Right lobe of liver (tissue), 6 donors: ENCODE measurements around the gene DOLPP1. TPM values are rescaled to one million over a fixed set of nuclear protein-coding genes. Genes with fewer than 3 reads are reported as not detected.

Experiments
- ATAC-seq, 4 donors: fragments of 200-7000 bp; cut with Tn5 transposase; one replicate each; pipeline ENCODE4 v1.9.1; 2020; ENCODE audit warnings: mild to moderate bottlenecking in 4 of 4, moderate library complexity in 4 of 4
- DNase-seq, 3 donors: peaks; one replicate each; pipeline ENCODE4 v3.0.0-alpha.2; 2020
- H3K27ac ChIP-seq, 3 donors: fragments of 200-600 bp; one replicate each; pipeline ENCODE4 v1.8.0; 2022
- H3K27me3 ChIP-seq, 2 donors: fragments of 200-600 bp; one replicate each; pipeline ENCODE4 v1.8.0; 2022
- H3K36me3 ChIP-seq, 4 donors: fragments of 200-600 bp; sonication (generic) in 1 of 4; one replicate each; pipeline versions ENCODE4 v1.5.1 to v1.8.0; 2017 to 2022; ENCODE audit warnings: control low read depth in 1 of 4
- H3K4me1 ChIP-seq, 4 donors: fragments of 200-600 bp; sonication (generic) in 1 of 4; one replicate each; pipeline versions ENCODE4 v1.5.1 to v1.8.0; 2017 to 2022; ENCODE audit warnings: control low read depth in 1 of 4
- H3K4me3 ChIP-seq, 3 donors: fragments of 200-600 bp; one replicate each; pipeline ENCODE4 v1.8.0; 2022
- H3K9me3 ChIP-seq, 4 donors: fragments of 200-600 bp; sonication (generic) in 1 of 4; one replicate each; pipeline versions ENCODE4 v1.5.1 to v1.8.0; 2017 to 2022; ENCODE audit warnings: control low read depth in 1 of 4
- POLR2A ChIP-seq: fragments of 450-650 bp; IDR thresholded peaks from one replicate; pipeline ENCODE4 v1.6.1; 2017; ENCODE audit warnings: antibody characterized with exemption, mild to moderate bottlenecking
- WGBS: methylation state at CpG from one replicate; pipeline ENCODE4 v1.1.6; 2018; ENCODE audit warnings: low coverage, low lambda C conversion rate; ENCODE audit not compliant: insufficient coverage; ENCODE audit errors: missing lambda C conversion rate; 5-methylcytosine and 5-hydroxymethylcytosine counted together
- intact Hi-C, 2 donors: fragments of 100-400 bp; cut with DNase I; formaldehyde crosslinking; loops; one replicate each; pipeline versions ENCODE4 v1.11.2 to v1.14.1; 2022
- total RNA-seq, 6 experiments: library from RNA; depleted of rRNA in 2 of 6; stranded (reverse); fragments of >200 nt in 2 of 6; fragmentation: NEBNext Ultra II Directional in 3 of 6; extraction: Animal tissue kit (Norgen Biotek cat#: 25700) in 3 of 6; gene quantifications; one replicate each; pipeline versions ENCODE4 v1.1.0 to v1.2.4, GENCODE V29; 2016 to 2023
- TF ChIP-seq, protein P1 (sequence below), 4 donors: fragments of 200-600 bp in 3 of 4; fragments of 450-650 bp in 1 of 4; IDR thresholded peaks; one replicate each; pipeline versions ENCODE4 v1.5.1 to v1.8.0; 2016 to 2022; ENCODE audit warnings: antibody characterized with exemption in 4 of 4, mild to moderate bottlenecking in 2 of 4
- donor health status: DM: no; HTN: yes; CAD: no.
- donor health status: DM: no; HTN: no; CAD: no.
- donor health status: DM: no; HTN: no; CAD: no.
- donor health status: DM: no; HTN: yes; CAD: no.
- donor health status: DM: no; HTN: yes; CAD: no.

The DOLPP1 gene
- total RNA-seq, 6 experiments from 2014 or later, result 10.1 to 16.8 (median 13.3) TPM

- Histone ChIP-seq H3K27ac (peak overlapping the region in 2 of 3 donors; percentile 40 to 50), H3K9me3 (no peaks in the 10 kb centered on the region), H3K36me3 (peaks cover 0 to 22% (median 0%) of the 10 kb centered on the region in 4 donors), H3K4me1 (peaks cover 0 to 22% (median 10%) of the 10 kb centered on the region in 4 donors), H3K27me3 (no peaks in the 10 kb centered on the region), H3K4me3 (no peak overlapping the region)
- no CpG with 5 or more reads among the region's 9 CpGs for WGBS
- ATAC-seq, result no peak
- intact Hi-C loops, result no loop called here
- TF ChIP-seq, protein P1, sequence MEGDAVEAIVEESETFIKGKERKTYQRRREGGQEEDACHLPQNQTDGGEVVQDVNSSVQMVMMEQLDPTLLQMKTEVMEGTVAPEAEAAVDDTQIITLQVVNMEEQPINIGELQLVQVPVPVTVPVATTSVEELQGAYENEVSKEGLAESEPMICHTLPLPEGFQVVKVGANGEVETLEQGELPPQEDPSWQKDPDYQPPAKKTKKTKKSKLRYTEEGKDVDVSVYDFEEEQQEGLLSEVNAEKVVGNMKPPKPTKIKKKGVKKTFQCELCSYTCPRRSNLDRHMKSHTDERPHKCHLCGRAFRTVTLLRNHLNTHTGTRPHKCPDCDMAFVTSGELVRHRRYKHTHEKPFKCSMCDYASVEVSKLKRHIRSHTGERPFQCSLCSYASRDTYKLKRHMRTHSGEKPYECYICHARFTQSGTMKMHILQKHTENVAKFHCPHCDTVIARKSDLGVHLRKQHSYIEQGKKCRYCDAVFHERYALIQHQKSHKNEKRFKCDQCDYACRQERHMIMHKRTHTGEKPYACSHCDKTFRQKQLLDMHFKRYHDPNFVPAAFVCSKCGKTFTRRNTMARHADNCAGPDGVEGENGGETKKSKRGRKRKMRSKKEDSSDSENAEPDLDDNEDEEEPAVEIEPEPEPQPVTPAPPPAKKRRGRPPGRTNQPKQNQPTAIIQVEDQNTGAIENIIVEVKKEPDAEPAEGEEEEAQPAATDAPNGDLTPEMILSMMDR (IDR thresholded peaks at IDR 0.05), result no peak
- no peak for TF ChIP-seq POLR2A
- DNase-seq, result peak in 1 of 3 donors; percentile 47
These were observed 17.9 kb upstream of the DOLPP1 start for GRCh38 chr9:129063061-129063460.

- WGBS, result 40% methylated on average over 7 of the region's 8 CpGs
- H3K9me3 ChIP-seq, result no peaks in the 10 kb centered on the region
- H3K4me3 ChIP-seq, result no peak overlapping the region
- intact Hi-C loops, result no loop called here
- peak overlapping the region in 2 of 3 donors; percentile 62 to 68 for H3K27ac ChIP-seq
- peaks cover 0 to 19% (median 0%) of the 10 kb centered on the region in 4 donors for H3K36me3 ChIP-seq
- peaks cover 0 to 35% (median 16%) of the 10 kb centered on the region in 4 donors for H3K4me1 ChIP-seq
- DNase-seq (peak; percentile 75 to 94 (median 94)), ATAC-seq (peak; percentile 79 to 87 (median 80))
- no peaks in the 10 kb centered on the region for H3K27me3 ChIP-seq
- TF ChIP-seq POLR2A, result peak; percentile 47
- TF ChIP-seq, protein P1 (IDR thresholded peaks at IDR 0.05), result no peak
These were observed 16.4 kb upstream of the DOLPP1 start for GRCh38 chr9:129064499-129064908.

GRCh38 chr9:129068110-129068509 lies 12.8 kb upstream of the DOLPP1 start:
- intact Hi-C loops, result no loop called here
- H3K4me3 ChIP-seq, result no peak overlapping the region
- TF ChIP-seq POLR2A, result no peak
- TF ChIP-seq, protein P1 (IDR thresholded peaks at IDR 0.05), result no peak
- peaks cover 0 to 9% (median 0%) of the 10 kb centered on the region in 4 donors for H3K36me3 ChIP-seq
- peak in 1 of 3 donors; percentile 42 for DNase-seq
- WGBS, result no CpG with 5 or more reads among the region's 19 CpGs
- no peak for ATAC-seq
- peak overlapping the region in 1 of 3 donors; percentile 98 for H3K27ac ChIP-seq
- H3K27me3 ChIP-seq, result no peaks in the 10 kb centered on the region
- no peaks in the 10 kb centered on the region for H3K9me3 ChIP-seq
- H3K4me1 ChIP-seq, result peaks cover 0 to 59% (median 26%) of the 10 kb centered on the region in 4 donors

DNA sequence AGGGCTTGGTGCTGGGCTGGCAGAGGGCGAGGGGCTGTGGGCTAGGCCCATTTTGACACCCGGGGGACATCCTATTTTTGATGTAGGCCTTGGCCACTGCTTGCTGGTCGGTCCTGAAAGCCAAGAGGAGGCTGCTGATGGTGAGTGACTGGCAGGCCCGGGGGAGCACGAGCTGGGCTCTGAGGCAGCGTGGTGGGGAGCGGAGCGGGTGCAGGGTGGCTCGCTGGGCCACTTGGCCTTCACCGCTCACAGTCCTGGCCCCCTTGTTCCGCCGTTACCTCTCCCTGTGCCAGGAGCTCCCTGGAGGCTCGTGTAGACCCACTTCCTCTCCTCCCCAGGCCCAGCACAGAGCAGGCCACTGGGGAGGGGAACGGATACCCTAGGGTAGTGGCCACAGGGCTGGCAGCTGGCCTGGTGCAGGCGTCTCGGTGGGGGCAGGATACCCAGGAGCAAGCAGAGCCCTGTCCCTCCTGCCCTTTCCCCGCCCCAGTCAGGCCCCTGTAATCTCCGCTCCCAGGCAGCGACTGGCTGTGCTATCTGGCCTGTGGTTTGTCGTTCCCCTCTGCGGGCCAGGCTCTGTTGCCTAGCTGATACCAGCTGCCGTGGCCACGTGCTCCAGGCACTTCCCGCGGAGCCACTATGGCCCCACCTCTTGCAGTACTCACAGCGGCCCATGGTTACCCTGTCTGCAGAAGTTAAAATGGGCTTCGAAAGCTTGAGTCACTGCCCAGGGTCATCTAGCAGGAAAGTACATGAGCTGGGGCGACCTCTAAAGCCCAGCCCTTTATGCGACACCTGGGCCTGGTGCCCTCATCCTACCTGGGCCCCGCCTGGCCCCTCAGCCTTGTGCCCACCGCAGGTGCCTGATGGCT lies 11.7 kb upstream of the DOLPP1 start:
- Histone ChIP-seq H3K36me3 (peaks cover 0 to 3% (median 0%) of the 10 kb centered on the region in 4 donors), H3K4me1 (peaks cover 0 to 52% (median 21%) of the 10 kb centered on the region in 4 donors), H3K27me3 (no peaks in the 10 kb centered on the region), H3K27ac (peak overlapping the region; percentile 62 to 98 (median 94)), H3K4me3 (no peak overlapping the region), H3K9me3 (no peaks in the 10 kb centered on the region)
- 20% methylated on average over 4 of the region's 31 CpGs for WGBS
- DNase-seq, result peak; percentile 87 to 94 (median 93)
- peak; percentile 52 for TF ChIP-seq POLR2A
- TF ChIP-seq, protein P1 (IDR thresholded peaks at IDR 0.05), result peak in 1 of 4 donors; percentile 14
- ATAC-seq, result peak; percentile 78 to 84 (median 80)
- intact Hi-C loops, result no loop called here
